Astrocyte of the spinal cord (primary cell): ENCODE data around the gene KDM8.
"Not testable (repeated sequence)": the region's sequence is repeated elsewhere in the genome, so short reads cannot be mapped to it uniquely, and the experiment has no call there.

Experiments
- DNase-seq: peaks from one replicate; pipeline ENCODE4 v3.0.0; 2011; ENCODE audit warnings: low read depth, low spot score
- H3K4me3 ChIP-seq: 2 replicates; pipeline ENCODE4 v1.5.1; 2011; ENCODE audit warnings: low read depth, mild to moderate bottlenecking, low read length, moderate library complexity
- CTCF ChIP-seq: IDR thresholded peaks from 2 replicates; pipeline ENCODE4 v1.5.1; 2012; ENCODE audit warnings: low read depth, mild to moderate bottlenecking, low read length, inconsistent platforms
- in situ Hi-C: cut with HindIII; loops from 2 replicates; pipeline ENCODE4 v1.10.0; 2017; ENCODE audit warnings: low sequenced_read_pairs

The KDM8 gene

GRCh38 chr16:27197004-27197403 lies 6.3 kb upstream of the KDM8 start:
- no peak for DNase-seq
- H3K4me3 ChIP-seq = no peak overlapping the region
- TF ChIP-seq CTCF = no peak
- in situ Hi-C loops = no loop called here

- DNase-seq = no peak
- no peak for TF ChIP-seq CTCF
- in situ Hi-C loops = no loop called here
These were observed 4.7 kb upstream of the KDM8 start for GRCh38 chr16:27198451-27199234.

GRCh38 chr16:27199235-27199586 lies 4.1 kb upstream of the KDM8 start:
- no peak overlapping the region for H3K4me3 ChIP-seq
- no peak for DNase-seq

More at GRCh38 chr16:27198451-27199234, 4.7 kb upstream of the KDM8 start:
- H3K4me3 ChIP-seq = no peak overlapping the region

GRCh38 chr16:27199736-27200135 lies 3.6 kb upstream of the KDM8 start:
- in situ Hi-C loops = no loop called here
- no peak overlapping the region for H3K4me3 ChIP-seq
- no peak for TF ChIP-seq CTCF
- DNase-seq = peak; percentile 24

More at GRCh38 chr16:27199235-27199586, 4.1 kb upstream of the KDM8 start:
- in situ Hi-C loops = no loop called here
- no peak for TF ChIP-seq CTCF

- DNase-seq, in situ Hi-C loops, H3K4me3 ChIP-seq: not testable (repeated sequence)
These were observed 2.4 kb upstream of the KDM8 start for GRCh38 chr16:27200914-27201313.

GRCh38 chr16:27202923-27203506 lies 311 bp upstream of the KDM8 start:
- in situ Hi-C loops = no loop called here
- no peak for TF ChIP-seq CTCF
- no peak for DNase-seq
- peak overlapping the region; percentile 91 for H3K4me3 ChIP-seq

GRCh38 chr16:27204312-27204915 lies 1.1 kb downstream of the KDM8 start:
- in situ Hi-C loops = no loop called here
- no peak for DNase-seq
- H3K4me3 ChIP-seq = peak overlapping the region; percentile 91
- TF ChIP-seq CTCF = no peak
